WERI-Rb-1 (cell line): ENCODE measurements around the gene U2AF1L4.

ENCODE experiments used
- DNase-seq: peaks from one replicate; pipeline ENCODE4 v3.0.0-alpha.2; 2020
- H3K27ac ChIP-seq: fragments of 250-450 bp; sonication (Bioruptor Pico); 2 replicates; pipeline ENCODE4 v1.5.1; 2020; ENCODE audit warnings: mild to moderate bottlenecking, moderate library complexity
- H3K27me3 ChIP-seq: fragments of 250-450 bp; sonication (Bioruptor Pico); 2 replicates; pipeline ENCODE4 v1.5.1; 2021; ENCODE audit warnings: mild to moderate bottlenecking, low read depth, moderate library complexity; ENCODE audit not compliant: insufficient read depth, severe bottlenecking
- H3K36me3 ChIP-seq: fragments of 250-450 bp; sonication (Bioruptor Pico); 2 replicates; pipeline ENCODE4 v1.5.1; 2020; ENCODE audit warnings: mild to moderate bottlenecking, moderate library complexity
- H3K4me3 ChIP-seq: 2 replicates; pipeline ENCODE4 v1.5.1; 2011; ENCODE audit warnings: low read depth, mild to moderate bottlenecking, control low read depth, low read length
- H3K9me3 ChIP-seq: fragments of 250-450 bp; sonication (Bioruptor Pico); 2 replicates; pipeline ENCODE4 v1.5.1; 2021; ENCODE audit warnings: mild to moderate bottlenecking, moderate library complexity; ENCODE audit not compliant: severe bottlenecking
- TF ChIP-seq, protein P1 (sequence below): IDR thresholded peaks from 2 replicates; pipeline ENCODE4 v1.5.1; 2011; ENCODE audit warnings: low read depth, mild to moderate bottlenecking, control low read depth, inconsistent platforms, low read length

The U2AF1L4 gene

GRCh38 chr19:35736913-35737886 lies 8.0 kb downstream of the U2AF1L4 start:
- peaks cover 63% of the 10 kb centered on the region for H3K36me3 ChIP-seq
- no peaks in the 10 kb centered on the region for H3K9me3 ChIP-seq
- no peaks in the 10 kb centered on the region for H3K27me3 ChIP-seq
- DNase-seq = no peak
- TF ChIP-seq, protein P1, sequence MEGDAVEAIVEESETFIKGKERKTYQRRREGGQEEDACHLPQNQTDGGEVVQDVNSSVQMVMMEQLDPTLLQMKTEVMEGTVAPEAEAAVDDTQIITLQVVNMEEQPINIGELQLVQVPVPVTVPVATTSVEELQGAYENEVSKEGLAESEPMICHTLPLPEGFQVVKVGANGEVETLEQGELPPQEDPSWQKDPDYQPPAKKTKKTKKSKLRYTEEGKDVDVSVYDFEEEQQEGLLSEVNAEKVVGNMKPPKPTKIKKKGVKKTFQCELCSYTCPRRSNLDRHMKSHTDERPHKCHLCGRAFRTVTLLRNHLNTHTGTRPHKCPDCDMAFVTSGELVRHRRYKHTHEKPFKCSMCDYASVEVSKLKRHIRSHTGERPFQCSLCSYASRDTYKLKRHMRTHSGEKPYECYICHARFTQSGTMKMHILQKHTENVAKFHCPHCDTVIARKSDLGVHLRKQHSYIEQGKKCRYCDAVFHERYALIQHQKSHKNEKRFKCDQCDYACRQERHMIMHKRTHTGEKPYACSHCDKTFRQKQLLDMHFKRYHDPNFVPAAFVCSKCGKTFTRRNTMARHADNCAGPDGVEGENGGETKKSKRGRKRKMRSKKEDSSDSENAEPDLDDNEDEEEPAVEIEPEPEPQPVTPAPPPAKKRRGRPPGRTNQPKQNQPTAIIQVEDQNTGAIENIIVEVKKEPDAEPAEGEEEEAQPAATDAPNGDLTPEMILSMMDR = no peak
- H3K4me3 ChIP-seq = no peak overlapping the region
- H3K27ac ChIP-seq = no peak overlapping the region

DNA sequence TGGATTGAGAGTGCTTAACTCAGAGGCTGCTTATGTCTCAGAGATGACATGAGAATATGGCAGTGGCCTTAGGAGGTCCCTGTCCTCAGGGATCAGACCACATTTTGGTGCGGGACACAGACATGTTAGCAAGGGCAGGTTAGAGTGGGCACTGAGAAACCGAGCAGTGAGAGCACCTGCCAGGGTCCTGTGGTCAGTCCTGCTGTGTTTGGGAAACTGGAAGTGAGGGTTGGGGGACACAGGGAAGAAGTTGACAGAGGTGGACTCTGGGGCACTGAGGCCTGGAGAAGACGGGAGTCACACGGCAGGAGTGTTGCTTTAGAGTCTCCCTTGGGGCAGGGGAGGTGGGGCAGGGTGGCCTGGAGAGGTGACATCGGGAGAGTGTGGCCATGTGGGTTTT lies 10.3 kb downstream of the U2AF1L4 start:
- Histone ChIP-seq H3K36me3 (peaks cover 85% of the 10 kb centered on the region), H3K9me3 (no peaks in the 10 kb centered on the region), H3K27ac (peak overlapping the region; percentile 51), H3K27me3 (no peaks in the 10 kb centered on the region), H3K4me3 (no peak overlapping the region)
- DNase-seq = no peak
- TF ChIP-seq, protein P1 = no peak

DNA sequence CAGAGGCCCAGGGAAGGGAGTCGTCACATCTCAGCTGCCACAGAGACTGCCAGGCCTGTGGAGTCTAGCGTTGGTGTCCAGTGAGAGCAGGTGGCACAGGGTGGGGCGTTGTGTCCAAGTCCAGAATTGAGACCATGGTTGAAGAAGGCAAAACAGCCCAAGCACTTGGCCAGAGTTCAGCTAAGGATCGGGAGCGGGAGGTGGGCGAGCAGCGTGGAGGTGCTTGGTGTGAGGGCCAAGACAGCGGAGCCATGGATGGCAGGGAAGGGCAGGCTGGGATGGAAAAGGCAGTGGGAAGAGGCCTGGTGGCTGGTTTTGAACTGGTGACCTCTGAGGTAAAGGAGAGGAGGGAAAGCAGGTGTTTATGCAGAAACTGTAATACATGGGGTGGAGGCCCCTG lies 10.9 kb downstream of the U2AF1L4 start:
- no peak for DNase-seq
- Histone ChIP-seq H3K27me3 (no peaks in the 10 kb centered on the region), H3K27ac (no peak overlapping the region), H3K4me3 (no peak overlapping the region), H3K36me3 (peaks cover 89% of the 10 kb centered on the region), H3K9me3 (no peaks in the 10 kb centered on the region)
- TF ChIP-seq, protein P1 = no peak

GRCh38 chr19:35733180-35734125 lies 11.8 kb downstream of the U2AF1L4 start:
- H3K4me3 ChIP-seq = no peak overlapping the region
- no peaks in the 10 kb centered on the region for H3K27me3 ChIP-seq
- no peak for DNase-seq
- TF ChIP-seq, protein P1 = no peak
- peaks cover 89% of the 10 kb centered on the region for H3K36me3 ChIP-seq
- no peaks in the 10 kb centered on the region for H3K9me3 ChIP-seq
- H3K27ac ChIP-seq = no peak overlapping the region

DNA sequence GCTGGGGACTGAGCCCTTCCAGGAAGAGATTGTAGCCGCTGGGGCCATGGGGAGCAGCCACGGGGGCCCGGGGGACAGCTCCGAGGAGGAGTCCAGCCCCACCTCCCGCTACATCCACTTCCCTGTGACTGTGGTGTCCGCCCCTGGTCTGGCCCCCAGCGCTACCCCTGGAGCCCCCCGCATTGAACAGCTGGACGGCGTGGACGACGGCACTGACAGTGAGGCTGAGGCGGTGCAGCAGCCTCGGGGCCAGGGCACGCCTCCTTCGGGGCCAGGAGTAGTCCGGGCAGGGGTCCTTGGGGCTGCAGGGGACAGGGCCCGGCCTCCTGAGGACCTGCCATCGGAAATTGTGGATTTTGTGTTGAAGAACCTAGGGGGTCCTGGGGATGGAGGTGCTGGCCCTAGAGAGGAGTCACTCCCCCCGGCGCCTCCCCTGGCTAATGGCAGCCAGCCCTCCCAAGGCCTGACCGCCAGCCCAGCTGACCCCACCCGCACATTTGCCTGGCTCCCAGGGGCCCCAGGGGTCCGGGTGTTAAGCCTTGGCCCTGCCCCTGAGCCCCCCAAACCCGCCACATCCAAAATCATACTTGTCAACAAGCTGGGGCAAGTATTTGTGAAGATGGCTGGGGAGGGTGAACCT lies 12.6 kb downstream of the U2AF1L4 start:
- H3K36me3 ChIP-seq = peaks cover 89% of the 10 kb centered on the region
- H3K27ac ChIP-seq = no peak overlapping the region
- TF ChIP-seq, protein P1 = no peak
- no peak overlapping the region for H3K4me3 ChIP-seq
- H3K27me3 ChIP-seq = no peaks in the 10 kb centered on the region
- DNase-seq = no peak
- H3K9me3 ChIP-seq = no peaks in the 10 kb centered on the region
